Left lobe of liver (tissue), 2 donors: ENCODE results near the gene ILK. TPM values are rescaled to one million over a fixed set of nuclear protein-coding genes. Genes with fewer than 3 reads are reported as not detected.
A peak's percentile ranks its signal among the peaks of the same experiment; 100 is the strongest.

Experiments
- ATAC-seq: fragments of 200-7000 bp; cut with Tn5 transposase; one replicate; pipeline ENCODE4 v1.9.1; 2020; ENCODE audit warnings: mild to moderate bottlenecking, moderate library complexity
- DNase-seq: peaks from one replicate; pipeline ENCODE4 v3.0.0-alpha.2; 2020; ENCODE audit warnings: low spot score
- total RNA-seq: library from RNA; stranded (reverse); gene quantifications from one replicate; pipeline ENCODE4 v1.2.1, GENCODE V29; 2021
- donor health status: DM: no; HTN: no; CAD: no; lungs with moderate emphysema.
- donor health status: DM: no; HTN: yes; CAD: no.

Gene ILK
- total RNA-seq, 1 donor from 2014 or later = 41.1 TPM

DNA sequence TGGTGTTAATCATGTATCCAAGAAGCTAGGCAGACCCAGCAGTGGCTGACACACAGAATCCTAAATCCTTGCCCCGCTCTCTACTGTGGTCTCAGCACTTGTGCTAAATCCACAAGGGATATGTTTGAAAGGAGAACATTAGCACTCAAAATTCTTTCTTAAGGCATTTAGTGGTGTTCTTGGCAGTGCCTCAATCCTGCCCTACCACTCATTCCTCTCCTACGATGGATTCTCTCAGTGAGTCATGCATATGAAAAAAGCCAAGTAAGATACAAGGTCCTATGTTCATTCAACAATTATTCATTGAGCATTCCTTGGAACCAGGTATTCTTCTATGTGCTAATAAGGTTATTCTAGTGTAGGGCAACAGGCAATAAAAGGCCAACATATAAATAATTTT, 31.4 kb upstream of the ILK start:
- DNase-seq (no peak), ATAC-seq (no peak)

DNA sequence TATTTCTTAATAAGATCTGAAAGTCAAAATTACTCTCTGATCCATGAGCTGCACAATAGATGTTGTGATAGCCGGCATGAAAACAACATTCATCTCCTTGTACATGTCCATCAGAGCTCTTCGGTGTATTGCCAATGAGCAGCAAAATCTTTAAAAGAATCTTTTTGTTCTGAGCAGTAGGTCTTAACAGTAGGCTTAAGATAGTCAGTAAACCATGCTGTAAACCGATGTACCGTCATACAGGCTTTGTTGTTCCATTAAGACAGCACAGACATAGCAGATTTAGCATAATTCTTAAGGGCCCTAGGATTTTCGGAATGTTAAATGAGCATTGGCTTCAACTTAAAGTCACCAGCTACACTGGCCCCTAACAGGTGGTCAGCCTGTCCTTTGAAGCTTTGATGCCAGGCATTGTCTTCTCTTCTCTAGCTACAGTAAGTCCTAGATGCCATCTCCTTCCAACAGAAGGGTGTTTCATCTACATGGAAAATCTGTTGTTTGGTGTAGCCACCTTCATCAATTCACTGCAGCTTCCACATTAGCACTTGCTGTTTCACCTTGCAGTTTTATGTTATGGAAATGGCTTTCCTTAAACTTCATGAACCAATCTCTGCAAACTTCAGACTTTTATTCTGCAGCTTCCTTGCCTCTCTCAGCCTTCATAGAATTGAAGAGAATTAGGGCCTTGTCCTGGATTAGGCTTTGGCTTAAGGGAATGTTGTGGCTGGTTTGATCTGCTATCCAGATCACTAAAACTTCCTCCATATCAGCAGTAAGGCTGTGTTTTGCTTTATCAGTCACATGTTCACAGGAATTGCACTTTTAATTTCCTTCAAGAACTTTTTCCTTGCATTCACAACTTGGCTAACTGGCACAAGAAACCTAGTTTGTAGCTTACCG, 28.5 kb upstream of the ILK start:
- ATAC-seq (no peak), DNase-seq (no peak)

DNA sequence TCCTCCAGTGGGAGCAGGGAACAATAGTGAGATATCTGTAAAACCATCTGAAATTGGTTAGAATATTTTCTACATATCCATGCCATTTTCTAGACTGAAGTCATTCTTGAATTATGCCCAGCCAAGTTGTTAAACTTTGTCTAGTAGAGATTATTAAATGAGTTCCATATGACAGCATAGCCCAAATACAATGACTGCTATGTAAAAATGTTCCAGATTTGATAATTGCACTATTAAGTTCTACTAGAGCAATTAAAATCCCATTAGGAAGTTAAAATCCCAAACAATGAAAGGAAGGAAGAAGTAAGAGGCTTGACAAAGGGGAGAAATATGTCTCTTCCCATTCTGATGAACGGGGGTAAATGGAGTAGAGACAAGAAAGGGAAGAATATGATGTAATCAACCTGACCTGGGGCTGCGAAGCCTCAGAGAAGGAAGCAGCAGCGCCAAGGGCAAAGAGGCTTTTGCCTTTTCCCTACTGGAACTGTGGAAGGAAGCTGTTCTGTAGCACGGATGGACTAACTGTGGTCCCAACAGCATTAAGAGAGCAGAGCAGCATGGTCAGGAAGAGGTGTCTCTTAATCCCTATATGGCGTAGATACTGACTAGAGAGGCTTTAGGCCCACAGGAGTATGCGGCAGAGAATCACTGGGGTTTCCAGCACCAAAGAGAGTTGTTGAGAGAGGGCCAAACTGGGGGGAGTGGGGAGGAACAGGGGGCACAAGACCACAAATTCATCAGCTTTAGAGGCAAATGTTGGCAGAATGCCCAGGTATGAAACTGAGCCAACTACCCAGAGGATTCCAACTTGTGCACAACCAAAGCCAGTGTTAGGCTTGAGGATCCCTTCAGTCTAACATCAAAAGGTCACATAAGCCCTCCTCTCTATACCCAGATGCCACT, 26.9 kb upstream of the ILK start:
- peak; percentile 34 for ATAC-seq
- no peak for DNase-seq

GRCh38 chr11:6578134-6578533, 25.4 kb upstream of the ILK start:
- ATAC-seq (no peak), DNase-seq (no peak)

DNA sequence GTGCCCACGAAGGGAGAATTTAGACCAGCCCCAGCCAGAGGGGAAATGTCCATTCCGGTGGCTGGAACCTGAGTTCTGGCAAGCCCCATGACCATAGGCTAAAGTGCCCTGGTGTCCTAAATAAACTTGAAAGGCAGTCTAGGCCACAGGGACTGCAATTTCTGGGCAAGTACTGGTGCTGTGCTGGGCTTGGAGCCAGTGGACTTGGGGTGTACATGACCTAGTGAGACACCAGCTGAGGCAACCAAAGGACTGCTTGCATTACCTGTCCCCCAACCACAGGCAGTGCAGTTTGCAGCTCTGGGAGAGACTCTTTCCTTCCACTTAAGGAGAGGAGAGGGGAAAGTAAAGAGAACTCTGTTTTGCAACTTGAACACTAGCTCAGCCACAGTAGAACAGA, 23.9 kb upstream of the ILK start:
- DNase-seq = no peak
- ATAC-seq = no peak

DNA sequence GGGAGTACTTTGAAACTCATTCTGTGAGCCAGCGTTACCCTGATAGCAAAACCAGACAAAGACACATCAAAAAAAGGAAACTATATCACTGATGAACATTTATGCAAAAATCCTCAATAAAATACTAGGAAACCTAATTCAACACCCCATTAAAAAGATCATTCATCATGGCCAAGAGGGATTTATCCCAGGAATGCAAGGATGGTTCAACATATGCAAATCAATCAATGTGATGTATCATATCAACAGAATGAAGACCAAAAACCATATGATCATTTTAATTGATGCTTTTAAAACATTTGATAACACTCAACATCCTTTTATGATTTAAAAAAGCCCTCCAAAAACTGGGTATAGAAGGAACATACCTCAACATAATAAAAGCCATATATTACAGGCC, 20.0 kb upstream of the ILK start:
- ATAC-seq = no peak

GRCh38 chr11:6584528-6584927, 19.0 kb upstream of the ILK start:
- ATAC-seq (no peak), DNase-seq (no peak)

More for the DNA sequence above, 20.0 kb upstream of the ILK start:
- DNase-seq = no peak

- peak; percentile 39 for DNase-seq
- no peak for ATAC-seq
Measured at GRCh38 chr11:6586434-6587359, 16.9 kb upstream of the ILK start.

DNA sequence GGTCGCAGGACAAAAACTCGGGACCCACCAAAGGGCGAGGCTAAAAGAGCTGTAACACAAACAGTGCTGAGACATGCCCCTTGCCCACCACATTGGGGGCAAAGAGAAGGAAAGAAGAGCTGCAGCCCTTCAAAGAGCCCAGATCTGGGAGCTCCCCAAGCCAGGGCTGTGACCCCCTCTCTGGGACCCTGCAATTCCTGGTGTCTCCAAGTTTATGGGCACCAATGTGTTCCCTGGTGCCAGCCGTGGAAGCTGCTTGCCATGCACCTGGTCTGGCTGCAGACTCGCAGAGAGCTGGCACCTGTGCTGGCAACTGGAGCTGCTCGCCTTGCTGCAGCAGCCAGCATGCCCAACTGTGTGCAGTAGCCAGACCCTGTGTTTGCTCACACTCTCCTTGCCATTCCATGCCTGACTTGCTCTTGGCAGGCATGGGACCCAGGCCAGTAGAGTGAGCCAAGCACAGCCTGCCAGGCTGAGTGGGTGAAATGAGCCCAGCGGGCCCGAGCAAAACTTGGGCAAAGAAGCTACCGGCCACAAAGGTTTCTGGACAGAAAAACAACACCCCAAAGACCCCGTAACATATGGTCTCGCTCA, 16.1 kb upstream of the ILK start:
- DNase-seq (peak; percentile 84), ATAC-seq (peak; percentile 100)

GRCh38 chr11:6588018-6588417, 15.6 kb upstream of the ILK start:
- no peak for DNase-seq

DNA sequence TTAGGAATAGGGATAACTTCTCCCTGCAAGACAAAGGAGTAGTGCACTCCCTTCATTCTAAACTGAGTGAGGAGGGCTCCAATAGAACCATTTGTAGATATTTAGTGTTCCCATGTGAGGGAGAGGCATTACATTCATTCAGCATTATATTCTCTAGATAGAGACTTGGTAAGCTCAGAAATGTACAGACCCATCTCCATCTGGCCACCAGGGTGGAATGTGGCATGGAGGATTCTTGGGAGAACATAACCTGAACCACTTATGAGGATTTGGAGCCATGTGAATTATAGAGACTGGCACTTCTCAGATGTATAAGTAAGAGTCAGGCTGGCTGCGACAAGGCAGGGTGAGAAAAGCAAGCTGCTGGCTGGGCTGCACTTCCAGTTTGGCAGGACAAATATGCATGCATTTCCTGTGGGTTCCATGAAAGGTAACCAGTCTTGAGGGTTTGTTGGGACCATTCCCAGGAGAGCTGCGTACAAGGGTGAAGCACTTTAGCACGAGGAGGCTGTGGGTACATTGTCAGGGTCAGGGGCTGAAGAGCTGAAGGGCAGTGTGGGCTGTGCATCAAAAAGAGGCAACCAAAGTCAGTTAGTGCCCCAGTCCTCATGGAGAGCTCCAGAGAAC, 9.3 kb upstream of the ILK start:
- ATAC-seq (no peak), DNase-seq (peak; percentile 26)

More at GRCh38 chr11:6588018-6588417, 15.6 kb upstream of the ILK start:
- no peak for ATAC-seq

GRCh38 chr11:6596239-6596877, 7.2 kb upstream of the ILK start:
- DNase-seq (no peak), ATAC-seq (no peak)

DNA sequence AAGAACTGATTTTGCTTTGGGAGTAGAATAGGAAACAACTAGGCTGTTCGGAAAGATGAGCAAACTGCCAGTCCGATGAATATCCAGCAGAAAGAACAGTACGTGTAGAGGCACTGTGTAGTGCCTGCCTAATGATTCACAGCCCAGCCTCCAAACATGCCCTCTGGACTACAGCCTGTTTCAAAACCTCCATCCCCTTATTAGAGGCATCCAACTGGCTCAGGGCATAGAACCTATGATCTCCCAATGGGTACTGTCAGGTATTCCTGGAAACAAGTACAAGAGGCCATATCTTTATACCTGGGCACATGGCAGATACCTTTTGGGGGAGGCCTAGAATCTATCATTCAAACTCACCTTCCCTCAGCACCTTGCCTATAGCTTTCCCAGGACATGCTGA, 5.0 kb upstream of the ILK start:
- ATAC-seq (peak; percentile 86), DNase-seq (peak; percentile 76)

- DNase-seq (no peak), ATAC-seq (no peak)
Measured at GRCh38 chr11:6599449-6599848, 4.1 kb upstream of the ILK start.

GRCh38 chr11:6599881-6600390, 3.6 kb upstream of the ILK start:
- DNase-seq = no peak

DNA sequence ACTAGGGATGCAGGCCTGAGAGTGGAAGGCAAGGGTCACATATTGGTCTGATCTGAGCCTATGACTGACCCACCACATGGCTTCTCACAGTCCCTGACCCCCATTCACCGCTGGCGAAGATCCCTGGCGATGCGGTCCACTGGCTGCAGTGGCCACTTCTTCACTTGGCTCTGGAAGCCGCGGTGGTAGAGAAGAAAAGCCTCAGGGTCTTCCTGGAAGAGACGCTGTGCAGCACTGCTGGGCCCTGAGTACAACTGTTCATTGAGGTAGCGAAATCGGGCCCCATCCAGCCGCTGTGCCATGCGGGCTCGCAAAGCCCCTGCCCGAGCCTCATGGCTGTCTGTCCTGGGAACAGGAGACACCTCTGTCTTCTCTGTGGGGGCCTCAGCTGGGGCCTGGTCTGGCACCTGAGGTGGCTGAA, 2.5 kb upstream of the ILK start:
- DNase-seq (no peak), ATAC-seq (no peak)

More at GRCh38 chr11:6599881-6600390, 3.6 kb upstream of the ILK start:
- ATAC-seq = no peak

GRCh38 chr11:6602096-6602940, 1.3 kb upstream of the ILK start:
- DNase-seq (no peak), ATAC-seq (no peak)

DNA sequence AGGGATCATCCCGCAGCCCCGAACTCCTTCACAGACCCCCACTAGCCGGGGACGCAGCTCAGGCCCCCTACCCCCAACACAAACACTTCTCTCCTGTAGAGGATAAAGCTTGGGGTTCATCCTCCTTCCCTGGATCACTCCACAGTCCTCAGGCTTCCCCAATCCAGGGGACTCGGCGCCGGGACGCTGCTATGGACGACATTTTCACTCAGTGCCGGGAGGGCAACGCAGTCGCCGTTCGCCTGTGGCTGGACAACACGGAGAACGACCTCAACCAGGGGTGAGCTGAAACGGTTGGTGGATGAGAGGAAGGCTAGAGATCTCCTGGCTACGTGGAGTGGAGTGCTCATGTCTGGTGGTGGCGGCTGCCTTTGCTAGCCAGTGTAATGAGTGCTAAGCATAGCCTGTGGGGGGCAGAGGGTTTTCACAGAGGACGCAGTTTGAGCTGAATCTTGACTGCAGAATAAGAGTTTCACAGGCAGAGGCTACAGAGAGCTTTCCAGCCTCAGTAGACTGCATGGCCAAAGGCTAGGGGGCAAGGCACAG, 580 bp downstream of the ILK start:
- DNase-seq = no peak
- ATAC-seq = peak; percentile 59
